ENCODE measurements around the gene PSMA7. TPM values are rescaled to one million over a fixed set of nuclear protein-coding genes. Genes with fewer than 3 reads are reported as not detected.

Gene PSMA7
- total and polyA plus RNA-seq, 7 donors: 192 to 388 (median 309) TPM

- peak; percentile 80 for DNase-seq
- peak overlapping the region; percentile 91 to 98 (median 97) for H3K27ac ChIP-seq
- H3K9me3 ChIP-seq: no peaks in the 10 kb centered on the region
- H3K4me3 ChIP-seq: peak overlapping the region; percentile 76 to 89 (median 87)
- peaks cover 0 to 23% (median 0%) of the 10 kb centered on the region in 3 donors for H3K27me3 ChIP-seq
- TF ChIP-seq POLR2AphosphoS5 (IDR thresholded peaks at IDR 0.05): peak; percentile 15 to 73 (median 66)
- no peak for TF ChIP-seq EP300 (IDR thresholded peaks at IDR 0.05)
- TF ChIP-seq POLR2A (IDR thresholded peaks at IDR 0.05): peak; percentile 51 to 52
- H3K4me1 ChIP-seq: peaks cover 0 to 23% (median 21%) of the 10 kb centered on the region in 4 donors
- intact Hi-C loops (cut with DNase I): loop anchor here (1.0 to 5.0 kb wide), 3 partner anchors 55 to 94 kb away; partner anchors contain the start of gene MTG2
- peaks cover 0 to 19% (median 8%) of the 10 kb centered on the region in 4 donors for H3K36me3 ChIP-seq
- 13 to 18% methylated on average over 45 of the region's 45 CpGs for WGBS, 2 donors
These were observed 22.0 kb downstream of the PSMA7 start for GRCh38 chr20:62120990-62121775.

DNA sequence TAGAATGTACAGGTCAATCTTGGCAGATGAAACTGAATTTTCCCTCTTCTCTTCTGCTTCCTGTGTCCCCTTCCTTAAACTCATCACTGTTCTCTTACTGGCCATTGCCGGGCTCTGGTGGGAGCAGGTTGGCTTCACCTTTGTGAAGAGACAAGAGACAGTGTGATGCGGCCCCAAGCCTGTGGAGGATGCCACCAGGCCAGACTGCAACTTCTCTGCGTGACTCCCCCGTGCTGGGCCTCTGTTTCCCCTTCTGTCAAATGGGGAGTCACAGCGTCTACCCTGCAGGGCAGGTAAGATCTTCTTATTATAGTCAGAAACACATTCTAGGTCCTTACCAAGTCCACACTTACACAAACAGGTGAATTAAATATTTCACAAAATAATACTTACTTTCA is 22.8 kb downstream of the PSMA7 start:
- TF ChIP-seq POLR2A (IDR thresholded peaks at IDR 0.05) (no peak), CTCF (IDR thresholded peaks at IDR 0.05) (no peak), POLR2AphosphoS5 (IDR thresholded peaks at IDR 0.05) (no peak), EP300 (IDR thresholded peaks at IDR 0.05) (no peak)
- H3K9me3 ChIP-seq: no peaks in the 10 kb centered on the region
- no peak overlapping the region for H3K27ac ChIP-seq
- peaks cover 0 to 11% (median 3%) of the 10 kb centered on the region in 4 donors for H3K36me3 ChIP-seq
- 68 to 89% methylated on average over 5 of the region's 5 CpGs for WGBS, 2 donors
- DNase-seq: no peak
- peaks cover 0 to 26% (median 0%) of the 10 kb centered on the region in 3 donors for H3K27me3 ChIP-seq
- H3K4me3 ChIP-seq: no peak overlapping the region
- intact Hi-C loops (cut with DNase I): loop anchor here (5.0 kb wide), 2 partner anchors 62 to 93 kb away; partner anchors contain the start of gene MTG2
- peaks cover 0 to 23% (median 21%) of the 10 kb centered on the region in 4 donors for H3K4me1 ChIP-seq

DNA sequence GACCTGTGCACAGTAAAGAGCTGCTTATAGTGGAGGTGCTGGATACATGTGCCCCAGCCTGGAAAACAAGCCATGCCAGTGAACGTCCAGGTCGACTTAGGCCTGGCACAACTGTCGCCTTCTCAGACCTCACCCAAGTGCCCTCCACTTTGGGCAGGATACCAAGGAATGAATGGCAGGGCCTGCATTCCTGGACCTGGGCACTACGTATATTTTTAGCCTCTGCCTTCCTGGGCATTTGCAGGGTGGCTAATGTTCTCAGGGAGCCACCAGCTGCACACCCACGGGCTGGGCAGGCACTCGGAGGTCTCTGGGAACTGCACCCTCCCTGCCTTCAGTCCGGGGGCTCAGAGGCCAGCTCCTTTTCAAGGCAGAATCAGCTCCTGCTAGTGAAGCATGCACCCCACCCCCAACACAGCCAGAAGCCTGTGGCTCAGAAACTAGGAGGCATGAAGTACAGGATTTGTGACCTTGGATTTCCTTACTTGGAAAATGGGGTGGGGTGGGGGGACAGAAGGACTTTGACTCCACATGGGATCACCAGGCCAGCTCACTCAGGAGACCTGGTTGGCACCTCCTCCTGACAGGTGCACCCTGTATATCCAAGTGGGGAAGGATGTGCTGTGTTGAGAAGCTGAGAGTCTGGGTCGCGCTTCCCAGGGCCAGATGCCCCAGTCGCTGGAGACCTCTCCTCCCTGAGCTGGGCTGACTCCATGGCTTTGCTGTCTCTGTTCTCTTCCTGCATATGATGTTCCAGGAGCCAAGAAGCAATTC is 23.4 kb downstream of the PSMA7 start:
- Histone ChIP-seq H3K27ac (no peak overlapping the region), H3K27me3 (peaks cover 0 to 32% (median 0%) of the 10 kb centered on the region in 3 donors), H3K4me1 (peaks cover 0 to 23% (median 21%) of the 10 kb centered on the region in 4 donors), H3K4me3 (no peak overlapping the region), H3K9me3 (no peaks in the 10 kb centered on the region), H3K36me3 (peaks cover 0 to 5% (median 0%) of the 10 kb centered on the region in 4 donors)
- 19 to 62% methylated on average over 10 of the region's 10 CpGs for WGBS, 2 donors
- TF ChIP-seq POLR2A (IDR thresholded peaks at IDR 0.05) (no peak), EP300 (IDR thresholded peaks at IDR 0.05) (no peak), CTCF (IDR thresholded peaks at IDR 0.05) (no peak), POLR2AphosphoS5 (IDR thresholded peaks at IDR 0.05) (no peak)
- intact Hi-C loops (cut with DNase I): loop anchor here (5.0 kb wide), 2 partner anchors 63 to 92 kb away; partner anchors contain the start of gene MTG2
- no peak for DNase-seq

DNA sequence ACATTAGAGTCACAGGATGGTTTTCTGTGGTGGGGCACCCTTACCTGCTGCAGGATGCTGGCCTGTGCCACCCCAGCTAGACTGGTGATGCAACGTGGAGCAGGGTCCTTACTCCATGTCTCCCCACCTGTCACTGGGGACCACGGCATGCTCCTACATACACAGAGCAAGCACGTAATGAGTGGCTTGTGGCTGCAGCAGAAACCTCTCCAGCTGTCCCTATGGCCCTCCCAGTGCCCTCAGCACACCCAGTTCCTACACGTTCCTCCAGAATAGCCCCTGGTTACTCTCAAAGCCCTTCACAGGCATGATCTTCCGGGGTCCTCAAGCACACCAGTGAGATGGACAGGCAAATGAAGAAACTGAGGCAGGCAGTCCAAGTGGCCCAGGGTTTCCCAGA is 24.1 kb downstream of the PSMA7 start:
- Histone ChIP-seq H3K9me3 (no peaks in the 10 kb centered on the region), H3K27me3 (peaks cover 0 to 38% (median 0%) of the 10 kb centered on the region in 3 donors)
- WGBS, 2 donors: 76 to 83% methylated on average over 5 of the region's 5 CpGs

More for the DNA sequence above, 24.1 kb downstream of the PSMA7 start:
- DNase-seq: no peak
- Histone ChIP-seq H3K4me1 (peaks cover 0 to 17% (median 16%) of the 10 kb centered on the region in 4 donors), H3K4me3 (no peak overlapping the region), H3K36me3 (no peaks in the 10 kb centered on the region), H3K27ac (no peak overlapping the region)
- no peak for TF ChIP-seq POLR2AphosphoS5 (IDR thresholded peaks at IDR 0.05)
- TF ChIP-seq POLR2A (IDR thresholded peaks at IDR 0.05): no peak
- TF ChIP-seq EP300 (IDR thresholded peaks at IDR 0.05): no peak
- no peak for TF ChIP-seq CTCF (IDR thresholded peaks at IDR 0.05)
- intact Hi-C loops (cut with DNase I): no loop called here

All from sigmoid colon (tissue), 7 donors.